Left hindlimb (tissue), 1 donor: ENCODE results near the gene GOLGA3.
"Not testable (repeated sequence)": the region's sequence is repeated elsewhere in the genome, so short reads cannot be mapped to it uniquely, and the experiment has no call there.

Experiments used
- DNase-seq: peaks from one replicate; pipeline ENCODE4 v3.0.0-alpha.2; 2018

The GOLGA3 gene

DNA sequence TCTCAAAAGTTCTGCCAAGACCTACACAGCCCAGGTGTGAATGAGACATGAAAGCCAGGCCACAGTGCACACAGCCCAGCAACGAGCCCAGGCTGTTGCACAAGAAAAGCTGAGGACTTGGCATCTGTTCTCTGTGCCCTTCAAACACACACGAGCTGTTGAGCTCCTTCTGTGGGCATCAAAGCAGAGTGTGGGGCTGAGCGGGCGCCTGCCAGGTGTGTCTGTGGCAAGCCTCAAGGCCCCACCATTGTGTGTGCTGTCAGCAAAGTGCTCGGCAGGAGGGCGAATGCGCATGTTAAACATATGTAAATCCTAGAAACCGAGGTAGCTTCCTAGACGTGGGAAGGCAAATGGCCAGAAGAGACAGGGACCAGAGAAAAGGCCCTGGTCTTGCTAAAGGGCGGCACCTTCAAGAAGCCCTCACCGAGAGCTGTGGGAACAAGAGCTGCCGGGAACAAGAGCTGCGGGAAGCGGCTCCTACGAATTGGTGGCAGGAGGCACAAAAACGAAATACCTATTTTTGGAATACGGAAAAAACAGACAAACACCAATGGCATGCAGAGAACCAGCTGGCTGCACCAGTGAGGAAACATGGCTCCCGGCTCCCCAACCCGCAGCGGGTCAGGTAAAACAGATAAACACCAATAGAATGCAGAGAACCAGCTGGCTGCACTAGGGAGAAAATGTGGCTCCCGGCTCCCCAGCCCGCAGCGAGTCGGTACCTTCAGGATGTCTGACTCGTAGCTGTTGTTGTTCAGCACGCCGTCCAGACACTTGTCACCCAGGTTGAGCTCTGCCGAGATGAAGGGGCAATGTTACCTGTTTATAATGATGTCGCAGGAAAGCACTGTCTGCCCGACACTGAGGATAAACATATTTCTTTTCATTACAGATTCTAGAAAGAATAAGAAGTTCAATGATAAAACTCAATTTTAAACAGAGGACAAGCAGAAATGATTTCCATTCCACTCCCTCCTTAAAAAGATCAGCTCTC is 19.0 kb upstream of the GOLGA3 start:
- no peak for DNase-seq

DNA sequence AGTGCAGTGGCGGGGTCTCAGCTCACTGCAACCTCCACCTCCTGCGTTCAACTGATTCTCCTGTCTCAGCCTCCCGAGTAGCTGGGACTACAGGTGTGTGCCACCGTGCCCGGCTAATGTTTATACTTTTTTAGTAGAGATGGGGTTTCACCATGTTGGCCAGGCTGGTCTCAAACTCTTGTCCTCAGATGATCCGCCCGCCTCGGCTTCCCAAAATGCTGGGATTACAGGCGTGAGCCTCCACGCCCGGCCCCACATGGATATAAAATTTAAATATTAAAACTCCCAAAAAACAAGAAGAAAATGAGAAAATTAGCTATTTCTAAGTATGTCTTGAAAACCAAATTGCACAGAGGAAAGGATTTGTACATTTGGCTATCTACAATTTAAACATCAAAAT is 16.0 kb upstream of the GOLGA3 start:
- not testable (repeated sequence) for DNase-seq

GRCh38 chr12:132842449-132843045 is 13.9 kb upstream of the GOLGA3 start:
- DNase-seq: no peak

DNA sequence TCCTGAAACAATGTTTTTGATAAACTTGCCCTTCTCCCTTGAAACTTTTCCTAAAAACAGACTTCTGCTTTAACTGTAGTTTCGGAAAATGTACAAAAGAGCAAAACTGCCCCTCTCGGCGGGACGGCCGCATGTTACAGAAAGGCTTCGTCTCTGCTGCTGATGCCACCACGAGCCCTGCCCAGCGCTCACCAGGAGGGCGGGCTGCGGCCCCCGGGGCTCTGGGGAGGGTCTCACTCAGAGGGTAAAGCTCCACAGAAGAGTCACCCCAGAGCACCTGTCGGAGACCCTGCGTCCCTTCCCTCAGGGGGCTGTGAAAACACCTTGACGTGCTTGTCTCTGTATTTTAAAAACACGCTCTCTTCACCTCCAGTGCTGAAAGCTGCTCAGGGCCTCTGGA is 12.5 kb upstream of the GOLGA3 start:
- DNase-seq: no peak

- no peak for DNase-seq
Measured at GRCh38 chr12:132840536-132840935, 11.9 kb upstream of the GOLGA3 start.

GRCh38 chr12:132839558-132840235 is 11.0 kb upstream of the GOLGA3 start:
- no peak for DNase-seq

DNA sequence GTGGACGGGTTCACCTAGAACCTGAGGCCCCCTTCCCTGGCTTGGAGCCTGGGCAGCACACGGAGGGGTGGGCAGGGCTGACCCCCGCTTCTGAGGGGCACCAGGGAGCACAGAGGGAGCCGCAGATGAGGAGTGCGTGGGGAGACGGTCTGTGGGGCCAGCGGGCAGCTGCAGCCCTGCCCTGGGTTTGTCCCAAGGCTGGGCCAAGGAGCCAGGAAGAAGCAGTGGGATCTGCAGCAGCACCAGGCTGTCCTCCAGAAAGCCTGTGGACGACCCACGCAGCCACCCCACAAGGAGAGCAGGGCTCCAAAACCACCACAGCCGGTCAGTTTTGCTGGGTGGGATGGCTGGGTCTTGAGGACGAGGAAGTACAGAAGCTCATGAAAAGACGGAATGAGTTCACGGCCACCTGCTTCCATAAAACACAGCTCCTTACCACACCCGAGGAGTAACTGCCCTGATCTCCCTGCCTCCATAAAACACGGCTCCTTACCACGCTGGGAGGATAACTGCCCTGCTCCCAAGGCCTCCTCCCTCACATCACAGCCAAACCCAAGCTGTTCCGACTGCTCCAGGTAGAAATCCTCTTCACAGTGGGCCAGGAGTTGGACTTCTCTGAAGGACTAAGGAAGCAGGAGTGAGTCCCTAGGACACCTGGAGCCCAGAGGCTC is 9.9 kb upstream of the GOLGA3 start:
- DNase-seq: no peak

DNA sequence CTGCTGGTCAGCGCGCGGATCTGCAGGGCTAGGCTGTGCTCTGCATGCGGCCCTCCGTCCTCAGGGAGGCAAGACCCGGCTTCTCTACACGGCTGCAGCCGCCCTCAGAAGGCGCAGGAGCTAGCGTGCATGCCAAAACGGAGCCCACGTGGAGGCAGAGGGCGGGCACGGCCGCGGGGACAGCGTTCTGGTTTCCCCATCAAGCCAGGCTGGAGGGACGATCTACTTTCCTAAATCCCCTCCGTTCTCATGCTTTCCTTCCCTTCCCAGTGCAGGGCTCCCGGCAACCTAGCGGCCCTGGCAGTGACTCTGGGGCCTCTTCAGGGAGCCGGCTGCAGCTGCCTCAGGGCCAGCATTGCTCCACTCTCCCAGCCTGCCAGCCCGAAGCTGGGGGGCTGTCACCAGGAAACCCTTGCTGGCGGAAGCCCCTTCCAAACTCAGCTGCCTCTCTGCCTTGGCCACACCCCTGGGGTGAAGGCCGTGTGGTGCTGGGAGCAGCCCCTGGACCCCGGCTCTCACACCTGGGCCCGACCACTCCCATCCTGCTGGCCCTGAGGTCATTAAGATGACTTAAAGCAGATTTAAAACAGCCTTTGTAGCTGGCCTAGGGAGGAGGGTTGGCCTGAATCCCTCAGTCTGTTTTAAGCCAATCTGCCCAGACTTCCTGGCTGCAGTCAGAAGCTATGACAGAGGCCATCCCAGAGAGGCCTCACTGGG is 9.2 kb upstream of the GOLGA3 start:
- peak; percentile 80 for DNase-seq

DNA sequence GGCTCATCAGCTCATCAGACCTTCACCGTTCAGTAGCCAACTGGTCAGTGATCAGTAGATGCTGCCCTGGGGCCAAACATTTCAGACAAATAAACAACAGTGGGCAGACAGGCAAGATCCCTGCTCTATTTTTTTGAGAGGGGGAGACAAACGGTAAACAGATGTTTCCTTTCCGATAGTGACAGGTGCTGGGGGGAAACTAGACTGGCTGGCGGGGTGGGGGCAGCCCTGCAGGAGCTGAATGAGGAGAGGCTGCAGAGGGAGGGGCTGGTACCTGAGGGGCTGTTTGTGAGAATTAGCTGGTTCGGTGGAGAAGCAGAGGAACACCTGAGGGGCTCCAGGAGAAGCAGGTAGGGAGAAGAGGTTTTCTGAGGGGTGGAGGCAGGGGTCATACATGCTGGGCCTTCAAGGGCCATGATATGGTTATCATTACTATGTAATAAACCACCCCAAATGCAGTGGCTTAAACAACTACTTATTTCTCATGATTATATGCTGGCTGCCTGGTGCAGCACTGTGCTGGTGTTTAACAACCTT is 8.2 kb upstream of the GOLGA3 start:
- DNase-seq: no peak

DNA sequence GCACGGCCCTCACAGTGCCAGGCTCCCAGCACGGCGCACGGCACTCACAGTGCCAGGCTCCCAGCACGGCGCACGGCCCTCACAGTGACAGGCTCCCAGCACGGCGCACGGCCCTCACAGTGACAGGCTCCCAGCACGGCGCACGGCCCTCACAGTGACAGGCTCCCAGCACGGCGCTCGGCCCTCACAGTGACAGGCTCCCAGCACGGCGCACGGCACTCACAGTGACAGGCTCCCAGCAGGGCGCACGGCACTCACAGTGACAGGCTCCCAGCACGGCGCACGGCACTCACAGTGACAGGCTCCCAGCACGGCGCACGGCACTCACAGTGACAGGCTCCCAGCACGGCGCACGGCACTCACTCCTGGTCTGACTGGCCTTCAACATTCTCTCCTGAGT is 7.6 kb upstream of the GOLGA3 start:
- not testable (repeated sequence) for DNase-seq

DNA sequence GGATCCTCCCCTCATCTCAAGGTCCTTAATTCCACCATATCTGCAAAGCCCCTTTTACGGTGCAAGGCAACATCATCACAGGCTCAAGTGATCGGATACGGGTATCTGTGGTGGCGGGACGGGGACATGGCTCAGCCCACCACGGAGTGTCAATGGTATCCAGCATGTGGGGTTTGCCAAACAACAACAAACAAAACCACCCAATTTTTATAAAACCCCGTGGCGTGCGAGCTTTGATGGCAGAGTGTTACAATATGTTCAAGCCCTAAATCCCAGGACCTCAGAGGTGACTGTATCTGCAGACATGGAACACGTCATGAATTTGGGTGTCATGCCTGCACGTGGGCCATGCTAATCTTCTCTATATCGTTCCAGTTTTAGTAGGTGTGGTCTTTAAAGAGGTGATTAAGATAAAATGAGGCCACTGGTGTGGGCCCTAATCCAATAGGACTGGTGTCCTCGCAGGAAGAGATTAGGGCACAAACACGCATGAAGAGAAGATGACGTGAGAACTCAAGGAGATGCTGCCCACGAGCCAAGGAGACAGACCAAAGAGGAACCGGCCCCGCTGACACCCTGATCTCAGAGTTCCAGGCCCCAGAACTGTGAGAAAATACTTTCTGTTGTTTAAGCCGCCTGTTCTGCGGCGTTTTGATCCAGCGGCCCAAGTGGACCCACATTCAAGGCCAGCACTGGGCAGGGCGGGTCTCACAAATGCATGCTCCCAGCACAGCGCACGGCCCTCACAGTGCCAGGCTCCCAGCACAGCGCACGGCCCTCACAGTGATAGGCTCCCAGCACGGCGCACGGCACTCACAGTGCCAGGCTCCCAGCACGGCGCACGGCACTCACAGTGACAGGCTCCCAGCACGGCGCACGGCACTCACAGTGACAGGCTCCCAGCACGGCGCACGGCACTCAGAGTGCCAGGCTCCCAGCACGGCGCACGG is 6.7 kb upstream of the GOLGA3 start:
- no peak for DNase-seq

- no peak for DNase-seq
Measured at GRCh38 chr12:132834181-132834711, 5.6 kb upstream of the GOLGA3 start.

- no peak for DNase-seq
Measured at GRCh38 chr12:132833341-132833740, 4.7 kb upstream of the GOLGA3 start.

- DNase-seq: no peak
Measured at GRCh38 chr12:132831771-132832170, 3.1 kb upstream of the GOLGA3 start.

GRCh38 chr12:132827763-132828703 is 636 bp downstream of the GOLGA3 start:
- DNase-seq: no peak

DNA sequence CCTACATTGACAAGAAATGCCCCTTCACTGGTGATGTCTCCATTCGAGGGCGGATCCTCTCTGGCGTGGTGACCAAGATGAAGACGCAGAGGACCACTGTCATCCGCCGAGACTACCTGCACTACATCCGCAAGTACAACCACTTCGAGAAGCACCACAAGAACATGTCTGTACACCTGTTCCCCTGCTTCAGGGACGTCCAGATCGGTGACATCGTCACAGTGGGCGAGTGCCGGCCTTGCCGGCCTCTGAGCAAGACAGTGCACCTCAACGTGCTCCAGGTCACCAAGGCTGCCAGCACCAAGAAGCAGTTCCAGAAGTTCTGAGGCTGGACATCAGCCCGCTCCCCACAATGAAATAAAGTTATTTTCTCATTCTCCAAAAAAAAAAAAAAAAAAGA is 2.8 kb downstream of the GOLGA3 start:
- DNase-seq: no peak

DNA sequence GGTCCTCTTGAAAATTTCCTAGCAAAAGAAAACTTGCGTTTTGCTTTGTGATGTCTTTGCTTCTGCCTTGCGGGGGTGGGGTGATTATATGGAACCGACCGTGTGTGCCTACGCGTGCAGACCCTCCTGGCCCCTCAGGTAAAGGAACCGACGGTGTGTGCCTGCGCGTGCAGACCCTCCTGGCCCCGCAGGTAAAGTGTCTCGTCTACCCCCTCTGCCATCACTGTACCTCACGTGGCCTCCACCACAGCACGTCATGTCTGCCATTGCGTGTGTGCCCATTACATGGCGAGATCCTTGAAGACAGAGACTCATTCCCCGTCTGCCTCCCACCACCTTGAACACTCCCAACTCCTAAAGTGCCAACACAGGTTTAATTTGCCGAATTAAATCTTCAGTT is 3.6 kb downstream of the GOLGA3 start:
- no peak for DNase-seq

DNA sequence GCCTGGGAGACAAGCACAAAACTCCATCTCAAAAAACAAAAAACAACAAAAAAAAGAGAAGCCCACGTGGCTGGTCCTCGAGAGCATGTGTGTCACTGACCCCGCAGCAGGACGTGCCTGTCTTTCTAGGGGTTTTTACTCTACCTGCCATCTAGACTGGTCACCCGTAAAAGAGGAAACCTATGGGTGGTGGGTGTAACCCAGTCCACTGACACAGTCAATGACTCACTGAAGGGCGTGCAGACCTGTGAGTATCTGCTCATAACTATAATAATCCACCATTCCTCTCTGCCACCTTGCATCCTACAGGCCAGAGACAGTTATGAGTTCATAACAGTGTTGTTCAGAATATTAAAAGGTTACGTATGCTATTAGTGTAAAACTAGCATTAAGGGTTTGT is 4.6 kb downstream of the GOLGA3 start:
- no peak for DNase-seq

GRCh38 chr12:132818562-132818961 is 10.1 kb downstream of the GOLGA3 start:
- DNase-seq: no peak

- no peak for DNase-seq
Measured at GRCh38 chr12:132814232-132814631, 14.4 kb downstream of the GOLGA3 start.
